HG02642 (cell line): ENCODE results near the gene SPNS2.

Experiments
- ATAC-seq: cut with Tn5 transposase; IDR thresholded peaks from one replicate; pipeline ENCODE4 v1.9.1; 2021; ENCODE audit warnings: mild to moderate bottlenecking; ENCODE audit not compliant: unreplicated experiment, poor library complexity

The SPNS2 gene

DNA sequence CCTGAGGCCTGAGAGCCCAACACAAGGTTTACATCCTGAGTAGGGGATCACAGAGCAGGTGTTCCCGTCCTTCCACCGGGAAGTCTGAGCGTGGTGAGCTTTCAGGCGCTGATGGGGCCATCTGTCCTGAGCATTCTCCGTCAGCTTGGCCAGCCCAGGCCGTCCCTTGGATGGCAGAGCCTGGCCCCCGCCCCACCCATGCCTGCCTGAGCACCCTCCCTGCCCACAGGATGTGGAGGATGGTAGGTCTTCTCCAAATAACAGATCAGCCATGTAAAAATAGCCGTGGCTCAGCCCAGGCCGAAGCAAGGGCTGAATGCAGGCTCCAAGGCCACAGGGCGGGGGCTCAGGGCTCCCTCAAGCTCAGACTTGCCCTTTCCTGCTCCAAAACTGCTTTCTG, 20.2 kb downstream of the SPNS2 start:
- no peak for ATAC-seq

- no peak for ATAC-seq
These were observed 20.7 kb downstream of the SPNS2 start for GRCh38 chr17:4519361-4519788.

GRCh38 chr17:4520060-4520893, 21.6 kb downstream of the SPNS2 start:
- no peak for ATAC-seq

DNA sequence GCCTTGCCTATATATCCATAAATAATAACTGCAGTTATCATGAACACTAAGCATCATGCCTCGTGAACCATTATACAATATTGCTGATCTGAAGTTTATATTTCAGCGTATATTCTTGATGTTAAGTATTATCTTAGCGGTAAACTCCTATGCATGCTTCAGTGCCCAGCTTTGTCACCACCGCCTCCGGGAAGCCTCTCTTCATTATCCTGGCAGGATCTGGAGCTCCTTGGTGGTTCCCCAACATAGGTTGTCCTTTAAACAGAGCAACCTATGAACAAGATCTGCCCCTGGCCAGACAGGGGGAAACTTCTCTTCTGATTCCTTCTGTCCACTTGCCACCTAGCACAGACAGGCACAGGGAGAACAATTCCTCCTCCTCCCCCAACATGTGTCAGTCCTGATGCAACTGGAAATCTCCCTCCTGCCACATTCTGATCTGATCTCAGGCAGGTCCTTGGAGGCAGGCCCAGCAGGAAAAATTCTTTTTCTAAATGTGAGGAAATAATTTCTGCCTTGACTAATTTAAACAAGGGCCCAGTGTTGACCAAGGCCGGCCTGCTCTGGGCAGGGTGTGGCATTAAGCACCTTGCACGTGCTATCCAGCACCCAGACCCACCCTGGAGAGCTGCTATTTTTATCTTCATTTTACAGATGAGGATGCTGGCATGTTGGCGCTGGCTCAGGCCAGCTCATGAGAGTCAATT, 22.4 kb downstream of the SPNS2 start:
- ATAC-seq = no peak

GRCh38 chr17:4522661-4523060, 24.0 kb downstream of the SPNS2 start:
- no peak for ATAC-seq

DNA sequence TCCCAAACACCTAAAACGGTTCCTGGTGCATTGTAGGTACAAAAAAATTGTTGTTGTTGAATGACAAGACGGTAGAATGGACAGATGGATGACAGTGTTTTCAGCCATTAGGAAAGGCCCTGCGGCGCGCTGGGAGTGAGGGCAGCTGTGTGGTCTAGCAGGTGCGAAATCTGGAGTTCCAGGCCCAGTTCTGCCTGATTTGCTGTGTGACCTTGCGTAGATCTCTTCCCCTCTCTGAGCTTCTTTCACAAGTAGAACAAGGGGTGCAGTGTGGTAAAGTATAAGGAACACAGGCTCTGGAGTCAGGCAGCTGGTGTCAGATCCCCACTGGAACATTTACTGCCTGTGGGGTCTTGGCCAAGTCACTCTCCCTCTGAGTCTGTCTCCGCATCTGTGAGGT, 25.3 kb downstream of the SPNS2 start:
- no peak for ATAC-seq

DNA sequence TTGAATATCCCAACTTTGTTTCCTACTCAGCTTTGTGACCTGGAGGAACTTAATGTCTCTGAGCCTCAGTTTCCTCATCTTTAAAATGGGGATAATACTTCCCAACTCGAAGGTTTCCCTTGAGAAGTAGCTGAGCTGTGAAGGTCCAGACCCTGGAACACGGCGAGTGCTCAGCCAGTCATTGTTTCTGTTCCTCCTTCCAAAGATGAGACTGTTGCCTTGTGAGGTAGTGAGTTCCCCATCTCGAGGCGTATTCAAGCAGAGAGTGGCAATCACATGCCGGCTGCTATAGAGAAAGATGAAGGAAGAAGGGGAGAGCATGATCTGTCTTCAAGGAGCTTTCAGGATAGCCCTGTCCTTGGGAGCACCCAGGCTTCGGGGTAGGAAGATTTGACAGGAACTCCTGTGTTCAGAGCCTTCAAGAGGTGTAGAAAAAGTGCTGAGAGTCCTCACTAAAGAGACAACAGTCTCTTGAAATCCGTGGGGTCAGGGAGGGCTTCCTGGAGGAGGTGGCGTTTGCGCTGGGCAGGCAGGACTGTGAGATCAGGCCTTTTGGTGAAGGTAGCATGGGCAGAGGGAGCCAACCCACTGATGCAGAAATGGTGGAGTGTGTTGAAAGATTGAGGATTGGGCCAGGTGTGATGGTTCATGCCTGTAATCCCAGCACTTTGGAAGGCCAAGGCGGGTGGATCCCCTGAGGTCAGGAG, 27.2 kb downstream of the SPNS2 start:
- ATAC-seq = no peak

GRCh38 chr17:4527134-4527533, 28.5 kb downstream of the SPNS2 start:
- ATAC-seq = no peak

DNA sequence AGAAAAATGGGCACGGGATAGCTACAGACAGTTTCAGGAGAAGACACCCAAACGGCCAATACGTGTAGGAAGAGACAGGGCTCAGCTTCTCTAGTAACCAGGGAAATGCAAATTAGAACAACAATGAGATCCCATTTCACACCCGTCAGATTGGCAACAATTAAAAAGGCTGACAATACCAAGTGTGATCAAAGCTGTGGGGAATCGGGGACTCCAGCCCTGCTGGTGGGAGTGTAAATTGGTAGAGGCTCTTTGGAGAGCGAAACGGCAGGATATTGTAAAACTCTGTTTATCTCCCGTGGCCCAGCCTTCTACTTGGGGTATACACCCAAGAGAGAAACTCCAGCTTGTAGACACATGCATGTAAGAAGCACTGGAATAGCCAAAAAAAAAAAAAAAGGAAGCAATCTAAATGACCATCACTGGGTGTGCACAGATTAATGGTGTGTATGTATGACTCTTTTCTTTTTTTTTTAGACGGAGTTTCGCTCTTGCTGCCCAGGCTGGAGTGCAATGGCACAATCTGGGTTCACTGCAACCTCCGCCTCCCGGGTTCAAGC, 29.0 kb downstream of the SPNS2 start:
- ATAC-seq = no peak

- ATAC-seq = no peak
These were observed 31.0 kb downstream of the SPNS2 start for GRCh38 chr17:4529533-4530152.

- no peak for ATAC-seq
These were observed 32.4 kb downstream of the SPNS2 start for GRCh38 chr17:4530799-4531730.

DNA sequence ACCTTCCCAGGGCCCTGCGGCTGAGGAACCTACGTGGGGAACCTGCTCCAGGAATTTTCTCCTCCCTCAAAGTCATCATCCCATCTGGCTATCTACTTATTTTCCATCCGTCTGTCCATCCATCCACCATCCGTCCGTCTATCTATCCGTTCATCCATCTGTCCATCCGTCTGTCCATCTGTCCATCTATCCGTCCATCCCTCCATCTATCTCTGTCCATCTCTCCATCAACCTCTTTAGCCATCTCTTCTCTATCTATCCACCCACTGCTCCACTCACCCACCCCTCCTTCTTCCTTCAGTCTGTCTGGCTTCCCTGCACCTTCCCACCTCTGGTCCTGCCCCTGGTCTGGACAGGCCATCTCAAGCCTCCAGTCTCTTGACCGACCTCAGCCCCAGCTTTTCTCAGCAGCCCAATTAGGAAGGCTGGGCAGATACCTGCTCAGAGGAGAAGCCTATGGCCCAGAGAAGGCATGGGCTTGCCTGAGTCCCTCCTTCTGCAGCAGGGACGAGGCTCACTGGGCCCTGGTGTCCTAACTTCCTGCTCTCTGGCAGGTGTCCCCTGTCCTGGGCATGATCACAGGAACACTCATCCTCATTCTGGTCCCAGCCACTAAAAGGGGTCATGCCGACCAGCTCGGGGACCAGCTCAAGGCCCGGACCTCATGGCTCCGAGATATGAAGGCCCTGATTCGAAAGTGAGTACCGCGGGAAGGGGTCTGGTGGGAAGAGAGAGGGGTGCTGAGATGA, 33.5 kb downstream of the SPNS2 start:
- ATAC-seq = no peak

DNA sequence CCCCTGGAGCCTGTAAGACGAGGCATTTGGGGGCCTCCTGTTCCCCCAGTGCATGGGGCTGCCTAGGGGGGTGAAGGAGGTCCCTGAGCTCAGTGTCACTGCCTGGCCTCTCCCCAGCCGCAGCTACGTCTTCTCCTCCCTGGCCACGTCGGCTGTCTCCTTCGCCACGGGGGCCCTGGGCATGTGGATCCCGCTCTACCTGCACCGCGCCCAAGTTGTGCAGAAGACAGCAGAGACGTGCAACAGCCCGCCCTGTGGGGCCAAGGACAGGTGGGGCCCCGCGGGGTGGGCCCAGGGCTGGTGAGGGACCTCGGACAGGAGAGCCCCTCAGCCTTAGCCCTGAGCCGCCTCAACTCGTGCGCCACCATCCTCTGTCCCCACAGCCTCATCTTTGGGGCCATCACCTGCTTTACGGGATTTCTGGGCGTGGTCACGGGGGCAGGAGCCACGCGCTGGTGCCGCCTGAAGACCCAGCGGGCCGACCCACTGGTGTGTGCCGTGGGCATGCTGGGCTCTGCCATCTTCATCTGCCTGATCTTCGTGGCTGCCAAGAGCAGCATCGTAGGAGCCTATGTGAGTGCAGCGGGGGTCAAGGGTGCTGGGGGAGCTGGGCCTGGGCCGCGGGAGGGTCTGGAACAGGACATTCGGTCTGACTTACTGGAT, 34.3 kb downstream of the SPNS2 start:
- no peak for ATAC-seq

DNA sequence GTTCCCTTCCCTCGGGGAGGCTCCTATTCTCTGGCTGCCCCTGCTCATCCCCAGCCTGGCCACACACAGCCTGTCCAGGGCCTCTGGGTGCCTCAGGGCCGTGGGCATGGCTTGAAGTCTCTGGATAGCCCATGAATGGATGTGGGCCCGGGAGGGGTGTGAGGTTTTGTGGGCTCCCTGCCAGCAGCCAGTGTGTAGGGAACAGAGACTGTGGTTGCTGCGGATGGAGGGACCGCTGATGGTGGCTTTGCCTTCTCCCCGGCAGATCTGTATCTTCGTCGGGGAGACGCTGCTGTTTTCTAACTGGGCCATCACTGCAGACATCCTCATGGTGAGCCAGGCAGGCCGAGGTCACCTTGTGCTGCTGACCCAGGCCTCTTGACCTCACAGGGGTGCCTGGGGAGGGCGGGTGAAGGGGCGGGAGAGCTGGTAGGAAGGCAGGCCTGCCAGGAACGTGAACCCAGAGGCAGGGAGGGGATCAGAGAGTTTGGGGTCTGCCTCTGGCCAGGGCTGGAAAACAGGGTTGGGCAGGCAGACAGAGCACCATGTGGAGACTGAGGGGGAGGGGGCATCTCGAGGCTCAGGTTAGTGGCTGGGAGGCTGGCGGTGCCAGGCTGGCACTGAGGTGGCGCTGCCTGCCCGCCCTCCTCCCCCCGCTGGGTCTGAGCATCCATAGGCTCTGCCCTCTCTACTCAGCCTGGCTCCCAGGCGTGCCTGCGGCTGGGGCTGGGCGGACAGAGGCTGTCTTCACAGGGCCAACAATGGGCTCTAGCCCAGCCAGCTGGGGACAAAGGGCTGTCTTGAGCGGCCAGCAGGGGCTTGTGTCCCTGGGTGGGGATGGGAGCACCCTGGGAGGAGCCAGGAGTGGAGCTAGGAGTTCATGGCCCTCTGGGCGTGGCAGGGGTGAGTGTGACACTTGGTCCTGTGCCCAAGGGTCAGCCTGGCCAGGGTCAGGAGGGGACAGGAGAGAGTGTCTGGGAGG, 35.1 kb downstream of the SPNS2 start:
- ATAC-seq = no peak

DNA sequence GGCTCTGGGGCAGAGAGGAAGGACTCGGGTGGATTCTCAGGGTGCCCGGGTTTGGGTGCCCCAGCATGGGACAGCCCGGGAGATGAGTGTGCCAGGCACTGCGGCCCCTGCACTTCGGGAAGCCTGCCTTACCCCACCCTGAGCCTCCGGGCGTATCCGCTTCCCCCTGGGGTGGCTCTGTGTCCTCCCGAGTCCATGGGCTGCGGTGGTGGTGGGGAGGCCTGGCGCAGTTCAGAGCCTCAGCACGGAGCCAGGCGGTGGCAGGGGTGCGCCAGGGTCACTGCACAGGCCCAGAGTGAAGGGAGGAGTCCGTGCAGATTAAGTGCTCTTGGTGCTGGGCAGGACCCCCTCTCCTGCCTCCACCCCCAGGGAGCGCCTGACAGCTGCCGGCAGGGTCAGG, 35.8 kb downstream of the SPNS2 start:
- no peak for ATAC-seq

DNA sequence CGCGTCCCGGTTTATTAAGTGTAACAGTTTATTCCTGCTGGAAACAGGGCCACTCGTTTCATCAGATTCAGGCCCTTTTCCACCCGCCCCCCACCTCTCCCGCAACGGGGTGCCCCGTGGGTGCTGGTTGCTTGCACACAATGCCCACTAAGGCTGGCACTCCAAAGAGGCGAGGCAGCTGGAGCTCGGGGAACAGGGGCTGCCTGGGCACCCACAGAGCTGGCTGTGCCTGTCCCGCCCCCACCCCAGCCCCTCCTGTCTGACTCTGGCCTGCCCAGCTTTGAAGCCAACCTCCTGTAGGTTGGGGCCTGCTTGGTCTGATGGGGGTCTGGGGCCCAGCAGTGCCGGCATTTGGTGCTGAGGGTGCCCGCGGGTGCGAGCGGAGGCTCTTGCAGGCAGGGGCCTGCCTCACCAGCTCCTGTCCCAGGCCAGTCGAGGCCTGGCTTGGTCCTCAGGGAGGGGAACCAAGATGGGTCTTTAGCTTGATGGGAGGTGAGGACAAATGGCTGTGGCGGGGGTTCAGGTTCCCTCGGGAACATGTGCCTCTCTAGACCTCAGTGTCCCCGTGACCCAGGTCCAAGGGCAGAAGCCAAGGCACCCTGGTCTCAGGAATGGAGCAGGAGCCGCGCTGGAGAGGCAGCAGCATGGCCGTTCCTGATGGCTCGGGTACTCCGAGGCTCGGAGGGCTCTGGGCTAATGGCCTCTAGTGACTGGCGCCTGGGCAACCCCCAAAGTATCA, 36.4 kb downstream of the SPNS2 start:
- no peak for ATAC-seq
